Liver (tissue), 3 donors: ENCODE data around the gene FREM1.

Experiments
- ATF3 ChIP-seq: IDR thresholded peaks from 2 replicates; pipeline ENCODE4 v1.6.1; 2016; ENCODE audit warnings: antibody characterized with exemption
- CTCF ChIP-seq: fragments of 150-350 bp; IDR thresholded peaks from 2 replicates; pipeline ENCODE4 v1.5.1; 2017; ENCODE audit warnings: improper control_type of control experiment, low read depth, low read length; ENCODE audit not compliant: missing input control
- EGR1 ChIP-seq, 2 donors: IDR thresholded peaks; 2 replicates each; pipeline ENCODE4 v1.6.1; 2016 to 2018; ENCODE audit warnings: antibody characterized with exemption in 2 of 2, low read depth in 2 of 2
- FOXA1 ChIP-seq: IDR thresholded peaks from 2 replicates; pipeline ENCODE4 v1.6.1; 2016; ENCODE audit warnings: antibody characterized with exemption
- HNF4A ChIP-seq, 2 donors: conservative IDR thresholded peaks; 2 replicates each; pipeline ENCODE4 v1.6.1; 2016; ENCODE audit warnings: antibody characterized with exemption in 2 of 2, mild to moderate bottlenecking in 2 of 2
- JUND ChIP-seq, 2 donors: IDR thresholded peaks; 2 replicates each; pipeline ENCODE4 v1.6.1; 2016; ENCODE audit warnings: antibody characterized with exemption in 2 of 2
- MAX ChIP-seq: IDR thresholded peaks from 2 replicates; pipeline ENCODE4 v1.6.1; 2016; ENCODE audit warnings: antibody characterized with exemption
- RAD21 ChIP-seq, 2 donors: IDR thresholded peaks; 2 replicates each; pipeline ENCODE4 v1.6.1; 2016; ENCODE audit warnings: antibody characterized with exemption in 2 of 2, mild to moderate bottlenecking in 2 of 2
- RXRA ChIP-seq, 2 donors: IDR thresholded peaks; 2 replicates each; pipeline ENCODE4 v1.6.1; 2017 to 2018; ENCODE audit warnings: antibody characterized with exemption in 2 of 2, mild to moderate bottlenecking in 1 of 2
- SP1 ChIP-seq: IDR thresholded peaks from 2 replicates; pipeline ENCODE4 v1.6.1; 2018; ENCODE audit warnings: antibody characterized with exemption, mild to moderate bottlenecking
- TAF1 ChIP-seq: conservative IDR thresholded peaks from 2 replicates; pipeline ENCODE4 v1.6.1; 2016; ENCODE audit warnings: antibody characterized with exemption, mild to moderate bottlenecking
- TF ChIP-seq, protein P1 (sequence below): IDR thresholded peaks from 2 replicates; pipeline ENCODE4 v1.6.1; 2016; ENCODE audit warnings: antibody characterized with exemption, mild to moderate bottlenecking
- TF ChIP-seq, protein P2 (sequence below): IDR thresholded peaks from 2 replicates; pipeline ENCODE4 v1.6.1; 2016; ENCODE audit warnings: antibody characterized with exemption
- donor health status: healthy.
- donor health status: healthy.

GRCh38 chr9:14813336-14814248 is 96.6 kb downstream of the FREM1 start:
- TF ChIP-seq CTCF, result no peak
- no peak for TF ChIP-seq RAD21 (IDR thresholded peaks at IDR 0.05)
- no peak for TF ChIP-seq MAX
- TF ChIP-seq TAF1, result no peak
- TF ChIP-seq, protein P1, sequence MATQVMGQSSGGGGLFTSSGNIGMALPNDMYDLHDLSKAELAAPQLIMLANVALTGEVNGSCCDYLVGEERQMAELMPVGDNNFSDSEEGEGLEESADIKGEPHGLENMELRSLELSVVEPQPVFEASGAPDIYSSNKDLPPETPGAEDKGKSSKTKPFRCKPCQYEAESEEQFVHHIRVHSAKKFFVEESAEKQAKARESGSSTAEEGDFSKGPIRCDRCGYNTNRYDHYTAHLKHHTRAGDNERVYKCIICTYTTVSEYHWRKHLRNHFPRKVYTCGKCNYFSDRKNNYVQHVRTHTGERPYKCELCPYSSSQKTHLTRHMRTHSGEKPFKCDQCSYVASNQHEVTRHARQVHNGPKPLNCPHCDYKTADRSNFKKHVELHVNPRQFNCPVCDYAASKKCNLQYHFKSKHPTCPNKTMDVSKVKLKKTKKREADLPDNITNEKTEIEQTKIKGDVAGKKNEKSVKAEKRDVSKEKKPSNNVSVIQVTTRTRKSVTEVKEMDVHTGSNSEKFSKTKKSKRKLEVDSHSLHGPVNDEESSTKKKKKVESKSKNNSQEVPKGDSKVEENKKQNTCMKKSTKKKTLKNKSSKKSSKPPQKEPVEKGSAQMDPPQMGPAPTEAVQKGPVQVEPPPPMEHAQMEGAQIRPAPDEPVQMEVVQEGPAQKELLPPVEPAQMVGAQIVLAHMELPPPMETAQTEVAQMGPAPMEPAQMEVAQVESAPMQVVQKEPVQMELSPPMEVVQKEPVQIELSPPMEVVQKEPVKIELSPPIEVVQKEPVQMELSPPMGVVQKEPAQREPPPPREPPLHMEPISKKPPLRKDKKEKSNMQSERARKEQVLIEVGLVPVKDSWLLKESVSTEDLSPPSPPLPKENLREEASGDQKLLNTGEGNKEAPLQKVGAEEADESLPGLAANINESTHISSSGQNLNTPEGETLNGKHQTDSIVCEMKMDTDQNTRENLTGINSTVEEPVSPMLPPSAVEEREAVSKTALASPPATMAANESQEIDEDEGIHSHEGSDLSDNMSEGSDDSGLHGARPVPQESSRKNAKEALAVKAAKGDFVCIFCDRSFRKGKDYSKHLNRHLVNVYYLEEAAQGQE, result no peak
- TF ChIP-seq EGR1 (IDR thresholded peaks at IDR 0.05; ENCODE audit: low read depth in 2 of 2), result no peak
- no peak for TF ChIP-seq SP1
- no peak for TF ChIP-seq HNF4A (conservative IDR thresholded peaks at IDR 0.05)
- TF ChIP-seq, protein P2, sequence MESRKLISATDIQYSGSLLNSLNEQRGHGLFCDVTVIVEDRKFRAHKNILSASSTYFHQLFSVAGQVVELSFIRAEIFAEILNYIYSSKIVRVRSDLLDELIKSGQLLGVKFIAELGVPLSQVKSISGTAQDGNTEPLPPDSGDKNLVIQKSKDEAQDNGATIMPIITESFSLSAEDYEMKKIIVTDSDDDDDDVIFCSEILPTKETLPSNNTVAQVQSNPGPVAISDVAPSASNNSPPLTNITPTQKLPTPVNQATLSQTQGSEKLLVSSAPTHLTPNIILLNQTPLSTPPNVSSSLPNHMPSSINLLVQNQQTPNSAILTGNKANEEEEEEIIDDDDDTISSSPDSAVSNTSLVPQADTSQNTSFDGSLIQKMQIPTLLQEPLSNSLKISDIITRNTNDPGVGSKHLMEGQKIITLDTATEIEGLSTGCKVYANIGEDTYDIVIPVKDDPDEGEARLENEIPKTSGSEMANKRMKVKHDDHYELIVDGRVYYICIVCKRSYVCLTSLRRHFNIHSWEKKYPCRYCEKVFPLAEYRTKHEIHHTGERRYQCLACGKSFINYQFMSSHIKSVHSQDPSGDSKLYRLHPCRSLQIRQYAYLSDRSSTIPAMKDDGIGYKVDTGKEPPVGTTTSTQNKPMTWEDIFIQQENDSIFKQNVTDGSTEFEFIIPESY, result no peak
- TF ChIP-seq RXRA (IDR thresholded peaks at IDR 0.05), result no peak
- no peak for TF ChIP-seq JUND (IDR thresholded peaks at IDR 0.05)
- no peak for TF ChIP-seq FOXA1
- no peak for TF ChIP-seq ATF3
